Measurements from ENCODE around the gene MRPL16. TPM values are rescaled to one million over a fixed set of nuclear protein-coding genes. Genes with fewer than 3 reads are reported as not detected.
"Not testable (repeated sequence)": the region's sequence is repeated elsewhere in the genome, so short reads cannot be mapped to it uniquely, and the experiment has no call there.

MRPL16 gene
- total RNA-seq, 1 experiment from 2014 or later: 66.0 TPM

DNA sequence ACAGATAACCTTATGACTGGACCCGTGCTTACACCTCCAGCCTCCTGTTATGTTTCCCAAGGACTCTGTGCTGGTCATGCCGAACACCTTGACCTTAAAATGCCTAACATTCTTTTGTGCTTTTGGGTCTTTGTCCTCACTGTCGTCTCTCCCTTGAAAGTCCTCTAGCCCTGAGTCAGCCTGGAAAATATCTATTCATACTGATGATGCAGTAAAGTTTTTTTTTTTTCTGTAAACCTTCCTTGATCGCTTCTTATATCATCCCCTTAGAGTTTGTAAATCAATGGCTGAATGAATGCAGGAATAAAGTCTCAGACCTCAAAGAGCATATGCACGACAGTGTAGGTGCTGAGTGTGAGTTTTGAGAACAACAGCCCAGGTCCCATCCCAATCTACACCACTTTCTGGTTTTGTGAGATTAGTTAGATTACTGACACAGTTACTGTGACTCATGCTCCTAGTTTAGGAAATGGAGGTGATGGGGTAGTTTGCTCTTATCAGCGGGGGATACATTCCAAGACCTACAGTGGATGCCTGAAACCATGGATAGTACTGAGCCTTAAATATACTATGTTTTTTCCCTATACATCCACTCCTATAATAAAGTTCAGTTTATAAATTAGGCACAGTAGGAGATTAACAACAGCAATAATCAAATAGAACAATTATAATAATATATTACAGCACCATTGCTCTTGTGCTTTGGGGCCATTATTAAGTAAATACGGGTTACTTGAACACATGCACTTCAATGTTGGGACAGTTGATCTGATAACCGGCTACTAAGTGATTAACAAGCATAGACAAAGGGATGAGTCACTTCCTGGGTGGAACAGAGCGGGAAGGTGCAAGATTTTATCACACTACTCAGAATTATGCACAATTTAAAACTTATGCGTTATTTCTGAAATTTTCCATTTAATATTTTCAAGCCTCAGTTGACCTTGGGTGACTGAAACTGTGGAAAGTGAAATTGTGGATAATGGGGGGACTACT is 47.2 kb upstream of the MRPL16 start:
- Histone ChIP-seq H3K4me1 (peaks cover 17% of the 10 kb centered on the region), H3K9me3 (no peaks in the 10 kb centered on the region), H3K27me3 (replicated peaks; ENCODE audit: control insufficient read depth, insufficient read depth, low read length) (no peaks in the 10 kb centered on the region), H3K4me3 (ENCODE audit: low read depth, low read length) (no peak overlapping the region), H3K36me3 (ENCODE audit: control insufficient read depth, insufficient read depth, low read length) (no peaks in the 10 kb centered on the region)
- Mint-ChIP-seq H3K4me3 (ENCODE audit: unreplicated experiment) (no peak overlapping the region), H3K4me1 (ENCODE audit: low read depth, unreplicated experiment) (peaks cover 27% of the 10 kb centered on the region), H3K27ac (ENCODE audit: unreplicated experiment) (peak overlapping the region; percentile 43), H3K27me3 (ENCODE audit: insufficient read depth, unreplicated experiment) (no peaks in the 10 kb centered on the region), H3K9me3 (ENCODE audit: unreplicated experiment) (peaks cover 10% of the 10 kb centered on the region), H3K36me3 (ENCODE audit: insufficient read depth, unreplicated experiment) (peaks cover 5% of the 10 kb centered on the region)
- no peak for TF ChIP-seq CTCF (IDR thresholded peaks at IDR 0.05; ENCODE audit: insufficient read depth in 1 of 2, low read depth in 1 of 2, low read length in 1 of 2, severe bottlenecking in 1 of 2, unreplicated experiment in 1 of 2)
- no TSS peak for BruUV-seq (replicated peaks)
- peak in 1 of 2 experiments; percentile 32 for DNase-seq
- CTCF ChIA-PET: no interaction called here
- POLR2A ChIA-PET: no interaction called here
- intact Hi-C loops (cut with micrococcal nuclease; ENCODE audit: unreplicated experiment): no loop called here

DNA sequence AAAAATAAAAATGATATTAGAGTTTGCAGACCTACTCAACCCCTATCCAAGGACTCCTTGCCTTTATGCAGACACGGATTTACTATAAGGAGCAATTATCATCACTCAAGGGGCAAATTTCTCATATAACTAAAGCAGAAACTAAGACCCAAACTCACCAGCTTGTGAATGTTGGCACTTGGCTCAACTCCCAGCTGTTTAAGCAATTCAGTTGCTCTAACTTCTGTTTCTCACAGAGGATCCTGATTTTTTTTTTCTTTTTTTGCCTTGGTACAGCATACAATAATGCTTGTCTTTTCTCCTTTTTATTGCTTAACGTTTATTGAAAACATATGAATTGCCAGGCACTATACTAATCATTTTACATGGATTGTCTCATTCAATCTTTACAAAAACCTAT is 44.3 kb upstream of the MRPL16 start:
- H3K9me3 ChIP-seq: no peaks in the 10 kb centered on the region

GRCh38 chr11:59851416-59851815 is 40.8 kb upstream of the MRPL16 start:
- POLR2A ChIA-PET; H3K27me3 ChIP-seq (replicated peaks; ENCODE audit: control insufficient read depth, insufficient read depth, low read length); DNase-seq; H3K4me3 Mint-ChIP-seq (ENCODE audit: unreplicated experiment); CTCF ChIA-PET; H3K36me3 Mint-ChIP-seq (ENCODE audit: insufficient read depth, unreplicated experiment); intact Hi-C loops (cut with micrococcal nuclease; ENCODE audit: unreplicated experiment); H3K27me3 Mint-ChIP-seq (ENCODE audit: insufficient read depth, unreplicated experiment); H3K27ac Mint-ChIP-seq (ENCODE audit: unreplicated experiment); BruUV-seq (replicated peaks); H3K4me3 ChIP-seq (ENCODE audit: low read depth, low read length); H3K4me1 Mint-ChIP-seq (ENCODE audit: low read depth, unreplicated experiment); H3K4me1 ChIP-seq; H3K9me3 ChIP-seq; H3K9me3 Mint-ChIP-seq (ENCODE audit: unreplicated experiment); H3K36me3 ChIP-seq (ENCODE audit: control insufficient read depth, insufficient read depth, low read length): not testable (repeated sequence)

More for the DNA sequence above, 44.3 kb upstream of the MRPL16 start:
- no peak overlapping the region for H3K4me3 Mint-ChIP-seq (ENCODE audit: unreplicated experiment)
- no TSS peak for BruUV-seq (replicated peaks)
- intact Hi-C loops (cut with micrococcal nuclease; ENCODE audit: unreplicated experiment): no loop called here
- ChIA-PET POLR2A (no interaction called here), CTCF (no interaction called here)
- no peak for DNase-seq
- Histone ChIP-seq H3K4me1 (peaks cover 17% of the 10 kb centered on the region), H3K27me3 (replicated peaks; ENCODE audit: control insufficient read depth, insufficient read depth, low read length) (no peaks in the 10 kb centered on the region), H3K4me3 (ENCODE audit: low read depth, low read length) (no peak overlapping the region), H3K36me3 (ENCODE audit: control insufficient read depth, insufficient read depth, low read length) (no peaks in the 10 kb centered on the region)
- peaks cover 10% of the 10 kb centered on the region for H3K9me3 Mint-ChIP-seq (ENCODE audit: unreplicated experiment)
- peaks cover 5% of the 10 kb centered on the region for H3K36me3 Mint-ChIP-seq (ENCODE audit: insufficient read depth, unreplicated experiment)
- no peaks in the 10 kb centered on the region for H3K27me3 Mint-ChIP-seq (ENCODE audit: insufficient read depth, unreplicated experiment)
- H3K4me1 Mint-ChIP-seq (ENCODE audit: low read depth, unreplicated experiment): peaks cover 27% of the 10 kb centered on the region
- H3K27ac Mint-ChIP-seq (ENCODE audit: unreplicated experiment): no peak overlapping the region
- TF ChIP-seq CTCF (IDR thresholded peaks at IDR 0.05; ENCODE audit: insufficient read depth in 1 of 2, low read depth in 1 of 2, low read length in 1 of 2, severe bottlenecking in 1 of 2, unreplicated experiment in 1 of 2): no peak

- CTCF ChIA-PET; H3K27ac Mint-ChIP-seq (ENCODE audit: unreplicated experiment); H3K27me3 ChIP-seq (replicated peaks; ENCODE audit: control insufficient read depth, insufficient read depth, low read length); H3K36me3 ChIP-seq (ENCODE audit: control insufficient read depth, insufficient read depth, low read length); BruUV-seq (replicated peaks); H3K4me3 ChIP-seq (ENCODE audit: low read depth, low read length); intact Hi-C loops (cut with micrococcal nuclease; ENCODE audit: unreplicated experiment); H3K9me3 Mint-ChIP-seq (ENCODE audit: unreplicated experiment); H3K36me3 Mint-ChIP-seq (ENCODE audit: insufficient read depth, unreplicated experiment); H3K9me3 ChIP-seq; H3K4me1 Mint-ChIP-seq (ENCODE audit: low read depth, unreplicated experiment); POLR2A ChIA-PET; H3K4me3 Mint-ChIP-seq (ENCODE audit: unreplicated experiment); H3K4me1 ChIP-seq; DNase-seq; H3K27me3 Mint-ChIP-seq (ENCODE audit: insufficient read depth, unreplicated experiment): not testable (repeated sequence)
Measured at GRCh38 chr11:59849551-59849950, 39.0 kb upstream of the MRPL16 start.

Measured in Caco-2 (cell line).